Right lung (tissue), 5 donors: ENCODE results near the gene TMA7. TPM values are rescaled to one million over a fixed set of nuclear protein-coding genes. Genes with fewer than 3 reads are reported as not detected.

Experiments used
- polyA plus RNA-seq, 5 donors: library from polyadenylated mRNA; unstranded; fragments of 120-200 nt; gene quantifications; one replicate each; pipeline versions ENCODE4 v1.2.1 to v1.2.3, GENCODE V29; 2013; ENCODE audit warnings: inconsistent platforms in 1 of 5, low replicate concordance in 1 of 5; ENCODE audit not compliant: insufficient read length in 5 of 5, insufficient read depth in 1 of 5

The TMA7 gene
- polyA plus RNA-seq, 5 donors = 254 to 310 (median 266) TPM

Other genes with a start within 250 kb of the TMA7 start
- gene CAMP, start 216.8 kb upstream of the TMA7 start, polyA plus RNA-seq = 1 to 10 TPM in 4 of 5 donors, under 1 TPM in 1; 0.79 to 2.2 (median 1.6) TPM
- 10 to 100 TPM; 12.9 to 20.1 (median 16.9) TPM for gene ZNF589, start 199.2 kb upstream of the TMA7 start, polyA plus RNA-seq
- gene NME6, start 138.9 kb upstream of the TMA7 start, polyA plus RNA-seq = 10 to 100 TPM; 23.9 to 33.1 (median 28.4) TPM
- not detected for gene SPINK8, start 106.6 kb upstream of the TMA7 start, polyA plus RNA-seq
- gene FBXW12, start 68.0 kb upstream of the TMA7 start, polyA plus RNA-seq = under 1 TPM; 0.29 to 0.46 (median 0.34) TPM
- gene PLXNB1, start 10.2 kb upstream of the TMA7 start, polyA plus RNA-seq = 100 to 1,000 TPM in 3 of 5 donors, 10 to 100 TPM in 2; 77.3 to 119 (median 107) TPM
- 10 to 100 TPM; 14.3 to 16.4 (median 14.7) TPM for gene CCDC51, start 138 bp upstream of the TMA7 start, polyA plus RNA-seq
- 10 to 100 TPM; 10.7 to 14.0 (median 12.8) TPM for gene ATRIP, start 6.5 kb downstream of the TMA7 start, polyA plus RNA-seq
- 100 to 1,000 TPM in 3 of 5 donors, 10 to 100 TPM in 2; 88.9 to 126 (median 102) TPM for gene SHISA5, start 63.9 kb downstream of the TMA7 start, polyA plus RNA-seq
- gene PFKFB4, start 116.5 kb downstream of the TMA7 start, polyA plus RNA-seq = 10 to 100 TPM in 1 of 5 donors, 1 to 10 TPM in 4; 5.5 to 10.9 (median 7.5) TPM
- gene UCN2, start 123.5 kb downstream of the TMA7 start, polyA plus RNA-seq = under 1 TPM in 3 of 5 donors, not detected in 2; 0.17 to 0.33 (median 0.22) TPM
- 10 to 100 TPM in 2 of 5 donors, 1 to 10 TPM in 3; 4.4 to 12.9 (median 9.3) TPM for gene COL7A1, start 155.1 kb downstream of the TMA7 start, polyA plus RNA-seq
- 100 to 1,000 TPM; 141 to 169 (median 147) TPM for gene UQCRC1, start 169.4 kb downstream of the TMA7 start, polyA plus RNA-seq
- under 1 TPM in 1 of 5 donors, not detected in 4; 0.24 TPM for gene TMEM89, start 181.5 kb downstream of the TMA7 start, polyA plus RNA-seq
- gene SLC26A6, start 195.2 kb downstream of the TMA7 start, polyA plus RNA-seq = 10 to 100 TPM; 11.5 to 17.7 (median 16.7) TPM
- gene CELSR3, start 222.6 kb downstream of the TMA7 start, polyA plus RNA-seq = 1 to 10 TPM in 1 of 5 donors, under 1 TPM in 4; 0.56 to 1.5 (median 0.99) TPM
- gene NCKIPSD, start 245.7 kb downstream of the TMA7 start, polyA plus RNA-seq = 10 to 100 TPM; 13.0 to 21.2 (median 18.4) TPM